Measurements from ENCODE around the gene PDE4B.

DNA sequence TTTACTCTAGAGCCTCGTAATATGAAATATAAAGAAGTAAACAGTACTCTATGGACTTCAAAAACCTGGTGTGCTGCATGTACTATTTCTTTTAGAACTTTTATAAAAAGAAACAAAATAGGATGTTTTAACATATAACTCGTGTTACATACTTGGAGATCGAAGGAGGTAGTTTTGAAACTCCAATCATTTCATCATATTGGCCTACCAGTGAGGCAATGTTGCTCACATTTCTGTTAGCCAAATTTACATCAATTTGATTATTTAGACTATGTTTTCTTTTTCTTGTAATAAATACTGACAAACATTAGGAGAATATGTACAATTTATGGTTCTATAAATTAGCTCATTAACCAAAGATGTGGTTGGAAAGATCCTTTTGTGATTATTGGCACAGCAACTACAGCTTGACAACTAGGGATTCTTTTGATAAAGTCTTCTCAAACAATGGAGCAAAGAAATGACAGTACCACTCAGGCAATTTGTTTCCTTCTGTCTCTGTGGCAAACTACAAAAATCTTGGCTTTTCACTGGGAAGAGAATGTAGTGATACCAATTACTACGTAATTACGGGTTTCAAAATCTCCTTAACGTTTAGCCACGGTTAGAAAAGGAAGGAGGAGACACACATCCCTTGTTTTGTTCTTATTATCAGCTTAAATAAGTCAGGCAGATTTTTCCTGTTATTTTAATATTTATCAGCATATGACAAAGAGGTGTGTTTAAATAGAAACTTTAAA lies 474.7 kb downstream of the PDE4B start:
- TF ChIP-seq ZNF138 (CRISPR knock-in tag; IDR thresholded peaks at IDR 0.05; ENCODE audit: low read depth) (no peak), BRCA1 (CRISPR knock-in tag; IDR thresholded peaks at IDR 0.05) (no peak), ZFP41 (CRISPR knock-in tag; IDR thresholded peaks at IDR 0.05; ENCODE audit: borderline replicate concordance) (no peak), CCAR2 (optimal IDR thresholded peaks at IDR 0.05; ENCODE audit: low read depth, low read length) (no peak), POLR2AphosphoS5 (IDR thresholded peaks at IDR 0.05; ENCODE audit: low read depth, low read length) (no peak), ZNF549 (CRISPR knock-in tag; IDR thresholded peaks at IDR 0.05) (no peak), DR1 (CRISPR knock-in tag; IDR thresholded peaks at IDR 0.05) (no peak), IRF2 (CRISPR knock-in tag; IDR thresholded peaks at IDR 0.05) (no peak)
- TF ChIP-seq, protein P1, sequence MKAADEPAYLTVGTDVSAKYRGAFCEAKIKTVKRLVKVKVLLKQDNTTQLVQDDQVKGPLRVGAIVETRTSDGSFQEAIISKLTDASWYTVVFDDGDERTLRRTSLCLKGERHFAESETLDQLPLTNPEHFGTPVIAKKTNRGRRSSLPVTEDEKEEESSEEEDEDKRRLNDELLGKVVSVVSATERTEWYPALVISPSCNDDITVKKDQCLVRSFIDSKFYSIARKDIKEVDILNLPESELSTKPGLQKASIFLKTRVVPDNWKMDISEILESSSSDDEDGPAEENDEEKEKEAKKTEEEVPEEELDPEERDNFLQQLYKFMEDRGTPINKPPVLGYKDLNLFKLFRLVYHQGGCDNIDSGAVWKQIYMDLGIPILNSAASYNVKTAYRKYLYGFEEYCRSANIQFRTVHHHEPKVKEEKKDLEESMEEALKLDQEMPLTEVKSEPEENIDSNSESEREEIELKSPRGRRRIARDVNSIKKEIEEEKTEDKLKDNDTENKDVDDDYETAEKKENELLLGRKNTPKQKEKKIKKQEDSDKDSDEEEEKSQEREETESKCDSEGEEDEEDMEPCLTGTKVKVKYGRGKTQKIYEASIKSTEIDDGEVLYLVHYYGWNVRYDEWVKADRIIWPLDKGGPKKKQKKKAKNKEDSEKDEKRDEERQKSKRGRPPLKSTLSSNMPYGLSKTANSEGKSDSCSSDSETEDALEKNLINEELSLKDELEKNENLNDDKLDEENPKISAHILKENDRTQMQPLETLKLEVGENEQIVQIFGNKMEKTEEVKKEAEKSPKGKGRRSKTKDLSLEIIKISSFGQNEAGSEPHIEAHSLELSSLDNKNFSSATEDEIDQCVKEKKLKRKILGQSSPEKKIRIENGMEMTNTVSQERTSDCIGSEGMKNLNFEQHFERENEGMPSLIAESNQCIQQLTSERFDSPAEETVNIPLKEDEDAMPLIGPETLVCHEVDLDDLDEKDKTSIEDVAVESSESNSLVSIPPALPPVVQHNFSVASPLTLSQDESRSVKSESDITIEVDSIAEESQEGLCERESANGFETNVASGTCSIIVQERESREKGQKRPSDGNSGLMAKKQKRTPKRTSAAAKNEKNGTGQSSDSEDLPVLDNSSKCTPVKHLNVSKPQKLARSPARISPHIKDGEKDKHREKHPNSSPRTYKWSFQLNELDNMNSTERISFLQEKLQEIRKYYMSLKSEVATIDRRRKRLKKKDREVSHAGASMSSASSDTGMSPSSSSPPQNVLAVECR (CRISPR knock-in tag; IDR thresholded peaks at IDR 0.05; ENCODE audit: borderline replicate concordance), result no peak
- TF ChIP-seq, protein P2, sequence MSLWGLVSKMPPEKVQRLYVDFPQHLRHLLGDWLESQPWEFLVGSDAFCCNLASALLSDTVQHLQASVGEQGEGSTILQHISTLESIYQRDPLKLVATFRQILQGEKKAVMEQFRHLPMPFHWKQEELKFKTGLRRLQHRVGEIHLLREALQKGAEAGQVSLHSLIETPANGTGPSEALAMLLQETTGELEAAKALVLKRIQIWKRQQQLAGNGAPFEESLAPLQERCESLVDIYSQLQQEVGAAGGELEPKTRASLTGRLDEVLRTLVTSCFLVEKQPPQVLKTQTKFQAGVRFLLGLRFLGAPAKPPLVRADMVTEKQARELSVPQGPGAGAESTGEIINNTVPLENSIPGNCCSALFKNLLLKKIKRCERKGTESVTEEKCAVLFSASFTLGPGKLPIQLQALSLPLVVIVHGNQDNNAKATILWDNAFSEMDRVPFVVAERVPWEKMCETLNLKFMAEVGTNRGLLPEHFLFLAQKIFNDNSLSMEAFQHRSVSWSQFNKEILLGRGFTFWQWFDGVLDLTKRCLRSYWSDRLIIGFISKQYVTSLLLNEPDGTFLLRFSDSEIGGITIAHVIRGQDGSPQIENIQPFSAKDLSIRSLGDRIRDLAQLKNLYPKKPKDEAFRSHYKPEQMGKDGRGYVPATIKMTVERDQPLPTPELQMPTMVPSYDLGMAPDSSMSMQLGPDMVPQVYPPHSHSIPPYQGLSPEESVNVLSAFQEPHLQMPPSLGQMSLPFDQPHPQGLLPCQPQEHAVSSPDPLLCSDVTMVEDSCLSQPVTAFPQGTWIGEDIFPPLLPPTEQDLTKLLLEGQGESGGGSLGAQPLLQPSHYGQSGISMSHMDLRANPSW (CRISPR knock-in tag; IDR thresholded peaks at IDR 0.05; ENCODE audit: borderline replicate concordance), result no peak
- TF ChIP-seq, protein P3, sequence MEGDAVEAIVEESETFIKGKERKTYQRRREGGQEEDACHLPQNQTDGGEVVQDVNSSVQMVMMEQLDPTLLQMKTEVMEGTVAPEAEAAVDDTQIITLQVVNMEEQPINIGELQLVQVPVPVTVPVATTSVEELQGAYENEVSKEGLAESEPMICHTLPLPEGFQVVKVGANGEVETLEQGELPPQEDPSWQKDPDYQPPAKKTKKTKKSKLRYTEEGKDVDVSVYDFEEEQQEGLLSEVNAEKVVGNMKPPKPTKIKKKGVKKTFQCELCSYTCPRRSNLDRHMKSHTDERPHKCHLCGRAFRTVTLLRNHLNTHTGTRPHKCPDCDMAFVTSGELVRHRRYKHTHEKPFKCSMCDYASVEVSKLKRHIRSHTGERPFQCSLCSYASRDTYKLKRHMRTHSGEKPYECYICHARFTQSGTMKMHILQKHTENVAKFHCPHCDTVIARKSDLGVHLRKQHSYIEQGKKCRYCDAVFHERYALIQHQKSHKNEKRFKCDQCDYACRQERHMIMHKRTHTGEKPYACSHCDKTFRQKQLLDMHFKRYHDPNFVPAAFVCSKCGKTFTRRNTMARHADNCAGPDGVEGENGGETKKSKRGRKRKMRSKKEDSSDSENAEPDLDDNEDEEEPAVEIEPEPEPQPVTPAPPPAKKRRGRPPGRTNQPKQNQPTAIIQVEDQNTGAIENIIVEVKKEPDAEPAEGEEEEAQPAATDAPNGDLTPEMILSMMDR (CRISPR knock-in tag; IDR thresholded peaks at IDR 0.05), result no peak

All from HepG2 (cell line).